ENCODE data around the gene OSBPL8.

GRCh38 chr12:76329606-76330005, 230.0 kb downstream of the OSBPL8 start:
- TF ChIP-seq CTCF (IDR thresholded peaks at IDR 0.05) (no peak), POLR2A (IDR thresholded peaks at IDR 0.05) (no peak)

Data from lower leg skin (tissue), 3 donors.